HUES64 (cell line): ENCODE data around the gene ZIC2.

Source experiments
- H3K27ac ChIP-seq: 2 replicates; pipeline ENCODE4 v1.7.0; 2013; ENCODE audit warnings: low read depth, low read length, inconsistent platforms
- H3K27me3 ChIP-seq: 2 replicates; pipeline ENCODE4 v1.6.1; 2013; ENCODE audit warnings: mild to moderate bottlenecking, low read length; ENCODE audit not compliant: insufficient read depth
- H3K36me3 ChIP-seq: 2 replicates; pipeline ENCODE4 v1.6.1; 2013; ENCODE audit warnings: mild to moderate bottlenecking, low read length; ENCODE audit not compliant: insufficient read depth
- H3K4me1 ChIP-seq: 2 replicates; pipeline ENCODE4 v1.6.1; 2013; ENCODE audit warnings: mild to moderate bottlenecking, low read length, moderate library complexity; ENCODE audit not compliant: insufficient read depth
- H3K4me3 ChIP-seq: 2 replicates; pipeline ENCODE4 v1.5.1; 2013; ENCODE audit warnings: mild to moderate bottlenecking, low read length, moderate library complexity
- H3K9ac ChIP-seq: 2 replicates; pipeline ENCODE4 v1.6.1; 2013; ENCODE audit warnings: mild to moderate bottlenecking, low read depth, low read length
- H3K9me3 ChIP-seq: 2 replicates; pipeline ENCODE4 v1.6.1; 2013; ENCODE audit warnings: low read depth, low read length; ENCODE audit not compliant: insufficient read depth
- WGBS: fragments of 150-250, 120-280 bp; methylation state at CpG from one replicate; pipeline ENCODE4 v1.1.7; 2013; ENCODE audit warnings: missing lambda C conversion rate; 5-methylcytosine and 5-hydroxymethylcytosine counted together

The ZIC2 gene

DNA sequence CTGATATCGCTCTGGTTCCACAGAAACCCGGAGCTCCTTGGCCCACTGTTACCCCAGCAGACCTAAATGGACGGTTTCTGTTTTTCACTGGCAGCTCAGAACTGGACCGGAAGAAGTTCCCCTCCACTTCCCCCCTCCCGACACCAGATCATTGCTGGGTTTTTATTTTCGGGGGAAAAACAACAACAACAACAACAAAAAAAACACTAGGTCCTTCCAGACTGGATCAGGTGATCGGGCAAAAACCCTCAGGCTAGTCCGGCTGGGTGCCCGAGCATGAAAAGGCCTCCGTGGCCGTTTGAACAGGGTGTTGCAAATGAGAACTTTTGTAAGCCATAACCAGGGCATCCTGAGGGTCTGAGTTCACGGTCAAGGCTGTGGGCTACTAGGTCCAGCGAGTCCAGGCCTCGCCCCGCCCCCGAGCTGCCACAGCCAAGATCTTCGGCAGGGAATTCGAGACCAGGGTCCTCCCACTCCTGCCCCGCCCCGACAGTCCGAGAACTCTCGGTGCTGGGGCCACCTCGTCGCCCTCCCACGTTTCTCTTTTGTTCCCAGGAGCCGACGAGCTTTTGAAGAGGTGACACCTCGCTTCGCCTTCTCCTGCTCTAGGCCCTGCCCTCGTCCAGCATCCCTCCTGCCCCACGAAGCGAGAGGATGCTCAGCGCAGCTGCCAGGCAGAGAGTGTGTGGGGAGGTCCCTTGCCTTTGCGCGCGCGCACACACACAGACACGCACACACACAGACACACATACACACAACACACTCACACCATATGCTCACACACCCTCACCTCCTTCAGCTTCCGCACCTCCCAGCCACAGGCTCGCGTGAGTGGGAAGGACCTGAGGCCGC is 8.8 kb downstream of the ZIC2 start:
- H3K4me1 ChIP-seq = peaks cover 80% of the 10 kb centered on the region
- 23% methylated on average over 42 of the region's 42 CpGs for WGBS
- peak overlapping the region; percentile 61 for H3K4me3 ChIP-seq
- H3K27me3 ChIP-seq = peaks cover 92% of the 10 kb centered on the region
- H3K36me3 ChIP-seq = peaks cover 13% of the 10 kb centered on the region
- no peaks in the 10 kb centered on the region for H3K9me3 ChIP-seq
- H3K27ac ChIP-seq = no peak overlapping the region
- H3K9ac ChIP-seq = no peak overlapping the region

DNA sequence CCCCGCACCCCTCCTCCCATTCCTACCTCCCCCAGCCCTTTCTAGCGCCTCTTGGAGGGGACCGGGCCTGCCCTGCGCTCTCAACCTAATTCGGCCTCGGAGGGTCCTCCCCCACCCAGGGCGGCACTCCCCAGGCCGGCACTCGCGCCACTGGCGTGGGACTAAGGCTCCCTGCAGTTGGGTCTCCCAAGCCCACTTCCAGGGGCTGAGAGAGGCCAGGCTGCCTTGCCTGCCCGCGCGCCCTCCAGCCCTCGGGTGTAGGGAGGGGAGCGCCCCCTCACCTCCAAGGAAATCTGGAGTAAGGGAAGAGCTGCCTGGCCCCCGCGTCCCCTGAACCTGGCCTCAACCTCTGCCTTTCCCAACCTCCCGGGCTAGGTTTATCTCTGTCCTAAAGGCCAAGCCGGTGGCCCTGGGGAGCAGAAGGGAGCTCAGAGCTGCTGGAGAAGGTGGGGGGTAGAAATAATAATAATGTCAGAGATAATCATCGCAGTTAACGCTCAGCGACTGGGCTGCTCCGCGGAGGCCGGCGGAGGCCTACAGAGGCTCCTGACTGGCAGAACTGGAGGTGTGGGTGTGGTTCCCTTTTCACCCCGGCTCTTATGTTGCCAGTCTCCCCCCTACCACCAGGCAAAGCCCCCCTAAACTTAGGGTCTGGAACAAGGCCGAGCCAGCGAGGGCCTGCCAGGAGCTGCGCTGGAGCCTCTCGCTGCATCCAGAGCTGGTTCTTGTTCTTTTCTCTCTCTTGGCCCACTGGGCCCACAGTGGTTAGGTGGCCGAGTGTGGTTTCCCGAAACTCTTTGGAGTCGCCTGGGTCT is 9.6 kb downstream of the ZIC2 start:
- H3K4me1 ChIP-seq = peaks cover 83% of the 10 kb centered on the region

GRCh38 chr13:99991828-99992775 is 10.5 kb downstream of the ZIC2 start:
- Histone ChIP-seq H3K36me3 (no peaks in the 10 kb centered on the region), H3K4me3 (peak overlapping the region; percentile 61), H3K27me3 (peaks cover 99% of the 10 kb centered on the region), H3K4me1 (peaks cover 80% of the 10 kb centered on the region), H3K9ac (no peak overlapping the region), H3K27ac (no peak overlapping the region), H3K9me3 (no peaks in the 10 kb centered on the region)
- WGBS = 7% methylated on average over 35 of the region's 36 CpGs

More for the DNA sequence above, 9.6 kb downstream of the ZIC2 start:
- Histone ChIP-seq H3K27me3 (peaks cover 96% of the 10 kb centered on the region), H3K36me3 (peaks cover 5% of the 10 kb centered on the region), H3K9ac (no peak overlapping the region; the same call in 1 of the 2 replicates), H3K27ac (no peak overlapping the region), H3K4me3 (peak overlapping the region; percentile 61), H3K9me3 (no peaks in the 10 kb centered on the region)
- 11% methylated on average over 35 of the region's 35 CpGs for WGBS

DNA sequence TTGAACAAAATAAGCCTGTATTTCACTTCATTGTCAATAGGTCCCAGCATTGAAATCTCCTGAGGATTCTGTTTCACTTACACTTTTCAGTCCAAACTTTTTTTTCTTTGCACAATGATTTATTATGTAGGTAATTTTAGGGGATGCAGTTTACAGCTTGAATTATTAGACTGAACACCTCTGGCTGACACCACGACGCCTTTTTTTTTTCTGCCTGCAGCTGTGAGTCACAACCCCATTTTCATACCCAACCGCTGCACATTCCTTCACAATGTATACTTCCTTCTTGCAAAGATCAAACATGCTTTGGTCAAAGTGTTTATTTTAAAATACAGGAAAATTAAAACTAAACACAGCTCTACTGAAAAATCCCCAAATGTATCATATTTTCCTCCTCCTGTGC is 11.4 kb downstream of the ZIC2 start:
- peaks cover 72% of the 10 kb centered on the region for H3K4me1 ChIP-seq
- H3K36me3 ChIP-seq = no peaks in the 10 kb centered on the region
- 5% methylated on average over 3 of the region's 3 CpGs for WGBS
- no peaks in the 10 kb centered on the region for H3K9me3 ChIP-seq
- no peak overlapping the region for H3K27ac ChIP-seq
- peaks cover 99% of the 10 kb centered on the region for H3K27me3 ChIP-seq
- H3K9ac ChIP-seq = no peak overlapping the region
- no peak overlapping the region for H3K4me3 ChIP-seq

DNA sequence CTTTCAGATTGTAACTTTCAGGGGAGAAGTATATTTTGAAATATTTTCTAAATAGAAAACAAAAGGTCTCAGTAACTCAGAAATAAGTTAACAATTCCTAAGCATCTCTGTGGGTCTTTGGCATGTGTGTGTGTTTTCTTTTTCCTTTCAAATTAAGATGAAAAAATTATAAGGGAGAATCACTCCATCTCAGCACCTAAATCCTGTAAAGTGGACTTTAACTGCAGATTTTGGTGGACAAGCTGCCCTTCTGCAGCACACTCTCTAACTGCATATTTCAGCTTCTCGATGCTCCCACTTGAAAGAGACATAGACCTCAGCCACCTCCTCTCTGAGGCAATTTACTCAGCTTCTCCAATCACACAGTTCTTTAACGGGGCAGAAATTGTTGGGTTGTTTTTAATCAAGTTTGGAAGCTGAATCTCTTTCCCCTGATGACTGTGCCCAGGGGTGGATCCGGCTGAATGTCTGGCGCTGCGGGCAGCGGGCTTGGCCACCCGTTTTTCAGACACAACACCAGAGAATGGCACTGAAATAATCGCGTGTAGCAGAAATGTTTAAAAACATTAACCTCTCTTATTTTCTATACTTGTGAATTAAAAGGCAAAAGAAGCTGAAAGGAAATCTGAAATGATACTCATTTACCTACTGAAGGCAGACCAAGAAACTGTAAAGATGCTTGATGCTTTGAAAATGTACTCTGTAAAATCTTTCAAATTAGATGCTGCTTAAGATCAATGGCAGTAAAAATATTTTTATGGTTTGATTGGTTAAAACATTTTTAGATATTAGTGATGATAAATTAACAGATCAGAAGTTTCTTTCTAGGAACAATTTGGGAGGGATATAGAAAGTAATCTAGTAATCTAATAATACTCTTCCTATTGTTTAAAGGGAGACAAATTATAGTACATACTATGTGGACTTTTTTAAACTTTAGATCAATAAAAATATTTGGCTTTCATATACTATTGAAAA is 12.4 kb downstream of the ZIC2 start:
- H3K9ac ChIP-seq = no peak overlapping the region
- no peaks in the 10 kb centered on the region for H3K9me3 ChIP-seq
- peaks cover 95% of the 10 kb centered on the region for H3K27me3 ChIP-seq
- H3K36me3 ChIP-seq = no peaks in the 10 kb centered on the region
- H3K27ac ChIP-seq = no peak overlapping the region
- H3K4me1 ChIP-seq = peaks cover 68% of the 10 kb centered on the region
- WGBS = 21% methylated on average over 7 of the region's 9 CpGs
- H3K4me3 ChIP-seq = no peak overlapping the region

GRCh38 chr13:99994638-99995020 is 13.0 kb downstream of the ZIC2 start:
- Histone ChIP-seq H3K9ac (no peak overlapping the region), H3K36me3 (no peaks in the 10 kb centered on the region), H3K4me1 (peaks cover 63% of the 10 kb centered on the region), H3K9me3 (no peaks in the 10 kb centered on the region), H3K27ac (no peak overlapping the region), H3K4me3 (no peak overlapping the region), H3K27me3 (peaks cover 88% of the 10 kb centered on the region)
- WGBS = no CpG with 5 or more reads among the region's 1 CpG

GRCh38 chr13:99995104-99995588 is 13.6 kb downstream of the ZIC2 start:
- H3K4me1 ChIP-seq = peaks cover 58% of the 10 kb centered on the region
- no peak overlapping the region for H3K9ac ChIP-seq
- 32% methylated on average over 2 of the region's 3 CpGs for WGBS
- H3K36me3 ChIP-seq = no peaks in the 10 kb centered on the region
- H3K9me3 ChIP-seq = no peaks in the 10 kb centered on the region
- peak overlapping the region; percentile 54 for H3K4me3 ChIP-seq
- peaks cover 83% of the 10 kb centered on the region for H3K27me3 ChIP-seq
- H3K27ac ChIP-seq = no peak overlapping the region

GRCh38 chr13:99995589-99996380 is 14.2 kb downstream of the ZIC2 start:
- no peaks in the 10 kb centered on the region for H3K9me3 ChIP-seq
- no peak overlapping the region for H3K27ac ChIP-seq
- 4% methylated on average over 20 of the region's 21 CpGs for WGBS
- H3K4me3 ChIP-seq = peak overlapping the region; percentile 54
- H3K27me3 ChIP-seq = peaks cover 77% of the 10 kb centered on the region
- peaks cover 56% of the 10 kb centered on the region for H3K4me1 ChIP-seq
- H3K36me3 ChIP-seq = no peaks in the 10 kb centered on the region
- H3K9ac ChIP-seq = no peak overlapping the region

DNA sequence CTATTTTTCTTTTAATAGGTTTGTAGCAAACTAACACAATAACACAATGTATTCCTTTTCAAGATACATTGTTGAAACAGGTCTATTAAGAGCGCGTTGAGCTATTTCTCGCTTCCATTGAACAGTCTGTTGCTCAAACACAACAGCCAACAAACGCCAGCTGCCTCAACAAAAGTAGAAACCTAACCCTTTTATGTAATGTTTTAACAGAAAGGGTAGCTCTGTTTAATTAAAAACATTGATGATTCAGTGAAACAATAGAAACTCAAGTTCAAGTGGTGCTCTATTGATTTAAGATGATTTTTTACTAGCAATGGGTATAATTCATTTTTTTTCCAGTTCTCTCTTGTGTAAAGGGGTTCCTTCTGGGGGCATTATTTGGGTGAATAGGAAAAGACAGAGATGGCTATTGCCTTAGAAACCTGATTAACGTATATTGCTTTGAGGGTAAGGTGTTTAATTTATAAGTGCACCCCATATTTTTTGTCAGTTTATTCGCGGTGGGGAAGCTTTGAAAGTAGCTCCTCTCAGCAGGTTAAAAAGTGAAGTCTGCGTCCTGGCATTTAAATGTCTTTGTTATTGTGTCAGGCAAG is 14.9 kb downstream of the ZIC2 start:
- 11% methylated on average over 8 of the region's 8 CpGs for WGBS
- Histone ChIP-seq H3K27ac (no peak overlapping the region), H3K27me3 (peaks cover 70% of the 10 kb centered on the region), H3K36me3 (no peaks in the 10 kb centered on the region), H3K9ac (no peak overlapping the region), H3K4me3 (peak overlapping the region; percentile 54), H3K9me3 (no peaks in the 10 kb centered on the region), H3K4me1 (peaks cover 55% of the 10 kb centered on the region)
